Nephron progenitor cell (in vitro differentiated cells): ENCODE data around the gene GHITM.

Experiments
- DNase-seq: peaks from one replicate; pipeline ENCODE4 v3.0.0; 2021
- H3K27ac Mint-ChIP-seq: 2 replicates; pipeline ENCODE4 v1.8.0; 2021; ENCODE audit warnings: mild to moderate bottlenecking, moderate library complexity, mixed read lengths
- H3K27me3 Mint-ChIP-seq: 2 replicates; pipeline ENCODE4 v1.8.0; 2021; ENCODE audit warnings: mild to moderate bottlenecking, low read depth, mixed read lengths; ENCODE audit not compliant: poor library complexity
- H3K36me3 Mint-ChIP-seq: 2 replicates; pipeline ENCODE4 v1.8.0; 2021; ENCODE audit warnings: low read depth, mixed read lengths
- H3K4me1 Mint-ChIP-seq: 2 replicates; pipeline ENCODE4 v1.8.0; 2021; ENCODE audit warnings: mixed read lengths
- H3K4me3 Mint-ChIP-seq: 2 replicates; pipeline ENCODE4 v1.8.0; 2021; ENCODE audit warnings: mild to moderate bottlenecking, moderate library complexity, mixed read lengths
- H3K9me3 Mint-ChIP-seq: 2 replicates; pipeline ENCODE4 v1.8.0; 2021; ENCODE audit warnings: mild to moderate bottlenecking, moderate library complexity, mixed read lengths
- TF ChIP-seq, protein P1 (sequence below): fragments of 200-600 bp; sonication (generic); IDR thresholded peaks from 2 replicates; pipeline ENCODE4 v1.5.0; 2021; ENCODE audit warnings: antibody characterized with exemption

Gene GHITM

GRCh38 chr10:84194424-84195043, 55.2 kb downstream of the GHITM start, which contains the start of gene CDHR1:
CDHR1 (plus strand) TSS chr10:84194537; CDS start chr10:84194761, 224 bp downstream.
- peaks cover 80% of the 10 kb centered on the region for H3K27me3 Mint-ChIP-seq
- no peaks in the 10 kb centered on the region for H3K4me1 Mint-ChIP-seq
- no peaks in the 10 kb centered on the region for H3K9me3 Mint-ChIP-seq
- DNase-seq = peak; percentile 77
- H3K27ac Mint-ChIP-seq = no peak within 1 kb of the TSS
- peak within 1 kb of the TSS; percentile 70 for H3K4me3 Mint-ChIP-seq
- no peaks in the 10 kb centered on the region for H3K36me3 Mint-ChIP-seq
- TF ChIP-seq, protein P1, sequence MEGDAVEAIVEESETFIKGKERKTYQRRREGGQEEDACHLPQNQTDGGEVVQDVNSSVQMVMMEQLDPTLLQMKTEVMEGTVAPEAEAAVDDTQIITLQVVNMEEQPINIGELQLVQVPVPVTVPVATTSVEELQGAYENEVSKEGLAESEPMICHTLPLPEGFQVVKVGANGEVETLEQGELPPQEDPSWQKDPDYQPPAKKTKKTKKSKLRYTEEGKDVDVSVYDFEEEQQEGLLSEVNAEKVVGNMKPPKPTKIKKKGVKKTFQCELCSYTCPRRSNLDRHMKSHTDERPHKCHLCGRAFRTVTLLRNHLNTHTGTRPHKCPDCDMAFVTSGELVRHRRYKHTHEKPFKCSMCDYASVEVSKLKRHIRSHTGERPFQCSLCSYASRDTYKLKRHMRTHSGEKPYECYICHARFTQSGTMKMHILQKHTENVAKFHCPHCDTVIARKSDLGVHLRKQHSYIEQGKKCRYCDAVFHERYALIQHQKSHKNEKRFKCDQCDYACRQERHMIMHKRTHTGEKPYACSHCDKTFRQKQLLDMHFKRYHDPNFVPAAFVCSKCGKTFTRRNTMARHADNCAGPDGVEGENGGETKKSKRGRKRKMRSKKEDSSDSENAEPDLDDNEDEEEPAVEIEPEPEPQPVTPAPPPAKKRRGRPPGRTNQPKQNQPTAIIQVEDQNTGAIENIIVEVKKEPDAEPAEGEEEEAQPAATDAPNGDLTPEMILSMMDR = no peak

- Mint-ChIP-seq H3K27ac (no peak overlapping the region), H3K9me3 (no peaks in the 10 kb centered on the region), H3K4me1 (no peaks in the 10 kb centered on the region), H3K27me3 (peaks cover 82% of the 10 kb centered on the region), H3K4me3 (peak overlapping the region; percentile 68), H3K36me3 (no peaks in the 10 kb centered on the region)
- peak; percentile 14 for DNase-seq
- TF ChIP-seq, protein P1 = no peak
These were observed 55.9 kb downstream of the GHITM start for GRCh38 chr10:84195044-84195830.

- H3K36me3 Mint-ChIP-seq = no peaks in the 10 kb centered on the region
- no peaks in the 10 kb centered on the region for H3K4me1 Mint-ChIP-seq
- H3K4me3 Mint-ChIP-seq = no peak overlapping the region
- TF ChIP-seq, protein P1 = no peak
- no peak for DNase-seq
- no peaks in the 10 kb centered on the region for H3K9me3 Mint-ChIP-seq
- peaks cover 74% of the 10 kb centered on the region for H3K27me3 Mint-ChIP-seq
- no peak overlapping the region for H3K27ac Mint-ChIP-seq
These were observed 56.8 kb downstream of the GHITM start for GRCh38 chr10:84196083-84196482.

DNA sequence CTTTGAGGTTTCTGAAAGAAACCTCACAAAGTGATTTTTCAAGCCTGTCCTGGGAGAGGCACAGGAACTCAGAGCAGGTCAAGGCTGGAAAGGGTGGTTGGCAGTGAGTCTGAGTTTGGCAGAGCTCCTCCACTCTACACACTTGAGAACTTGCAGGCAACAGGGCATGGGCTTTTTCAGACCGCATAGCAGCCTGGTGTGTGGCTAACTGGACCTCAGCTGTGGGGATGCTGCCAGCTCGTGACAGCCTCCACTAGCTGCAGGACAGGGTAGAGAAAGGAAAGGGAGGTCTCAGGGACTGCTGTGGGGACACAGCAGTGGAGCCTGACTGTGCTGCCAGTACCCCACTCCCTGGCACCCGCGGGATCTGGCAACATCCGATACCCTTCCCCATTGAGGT, 57.6 kb downstream of the GHITM start:
- Mint-ChIP-seq H3K4me1 (no peaks in the 10 kb centered on the region), H3K27me3 (peaks cover 66% of the 10 kb centered on the region), H3K9me3 (no peaks in the 10 kb centered on the region), H3K4me3 (no peak overlapping the region), H3K27ac (no peak overlapping the region), H3K36me3 (no peaks in the 10 kb centered on the region)
- TF ChIP-seq, protein P1 = no peak
- no peak for DNase-seq

- H3K36me3 Mint-ChIP-seq = no peaks in the 10 kb centered on the region
These were observed 58.3 kb downstream of the GHITM start for GRCh38 chr10:84197643-84198042.

More at GRCh38 chr10:84197643-84198042, 58.3 kb downstream of the GHITM start:
- no peak overlapping the region for H3K27ac Mint-ChIP-seq
- H3K4me1 Mint-ChIP-seq = no peaks in the 10 kb centered on the region
- no peaks in the 10 kb centered on the region for H3K9me3 Mint-ChIP-seq
- peaks cover 60% of the 10 kb centered on the region for H3K27me3 Mint-ChIP-seq
- no peak overlapping the region for H3K4me3 Mint-ChIP-seq
- DNase-seq = no peak
- TF ChIP-seq, protein P1 = no peak
